ENCODE measurements around the gene SRP68.

SRP68 gene

DNA sequence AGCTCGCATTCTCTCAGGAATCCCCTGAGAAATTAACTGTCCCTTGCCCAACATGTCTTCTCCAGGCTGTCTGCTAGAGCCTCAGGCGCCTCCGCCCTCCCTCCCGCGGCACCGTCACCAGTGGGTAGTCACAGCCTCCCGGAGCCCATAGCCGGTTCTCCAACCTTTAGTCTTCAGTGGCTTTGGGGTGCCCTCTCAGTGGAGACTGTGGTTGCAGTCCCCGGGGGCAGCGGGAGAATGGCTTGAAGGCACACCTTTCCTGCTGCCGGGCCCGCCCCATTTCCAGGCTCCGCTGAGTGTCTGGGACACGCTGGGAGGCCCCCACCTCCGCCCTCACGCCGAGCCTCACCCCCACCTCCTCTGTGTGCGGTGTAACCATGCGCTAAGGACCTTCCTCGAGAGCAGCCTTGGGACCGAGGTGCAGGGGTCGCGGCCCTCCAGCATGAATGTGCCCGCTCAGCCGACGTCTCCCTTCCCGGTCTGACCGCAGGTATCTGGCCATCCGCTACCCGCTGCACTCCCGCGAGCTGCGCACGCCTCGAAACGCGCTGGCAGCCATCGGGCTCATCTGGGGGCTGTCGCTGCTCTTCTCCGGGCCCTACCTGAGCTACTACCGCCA is 3.9 kb upstream of the SRP68 start:
- no peak overlapping the region for H3K4me3 ChIP-seq (ENCODE audit: low read depth, low read length)
- ChIA-PET CTCF (interaction anchor here (0.6 to 1.6 kb wide), 5 partner anchors 8 to 423 kb away, joined by 3 to 7 read pairs (median 4); no protein-coding TSS in a partner anchor), POLR2A (interaction anchor here (0.5 to 1.4 kb wide), 2 partner anchors 62 to 120 kb away, joined by 3 to 5 read pairs; no protein-coding TSS in a partner anchor)

DNA sequence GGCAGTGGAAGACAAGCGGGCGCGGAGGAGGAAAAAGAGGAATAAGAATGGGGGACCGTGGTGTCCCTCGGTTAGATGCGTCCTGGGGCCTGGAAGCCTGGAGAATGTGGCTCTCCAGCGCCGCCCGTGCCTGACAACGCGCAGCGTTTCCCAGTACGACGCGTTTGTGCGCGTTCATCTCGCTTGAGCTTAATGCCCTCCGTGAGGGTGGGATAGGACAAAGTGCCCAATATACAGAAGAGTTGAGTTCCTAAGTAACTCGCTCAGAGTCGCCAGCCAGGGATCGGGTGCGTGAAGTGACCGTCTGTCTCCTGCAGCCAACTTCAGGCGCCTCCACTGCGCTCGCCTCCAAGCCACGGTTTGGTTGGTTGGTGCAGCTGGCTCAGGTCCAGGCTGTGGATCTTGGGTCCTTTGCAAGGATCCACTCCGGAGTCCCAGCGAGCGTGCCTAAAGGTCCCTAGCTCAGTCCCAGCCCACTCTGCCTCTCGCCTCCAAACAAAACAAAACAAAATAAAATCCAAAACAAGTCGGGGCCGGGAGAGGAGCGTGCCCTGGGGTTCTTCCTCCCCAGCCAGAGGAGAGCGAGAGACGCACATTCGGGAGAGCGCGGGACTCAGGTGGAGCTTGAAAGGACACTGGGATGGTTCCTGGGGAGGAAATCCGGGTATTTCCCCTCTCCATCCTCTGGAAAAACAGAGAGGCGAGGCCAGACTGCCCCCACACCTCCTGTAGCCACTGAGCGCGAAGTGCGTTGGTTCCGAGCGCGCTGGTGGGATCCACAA is 3.2 kb upstream of the SRP68 start:
- POLR2A ChIA-PET, result interaction anchor here (1.4 kb wide), 1 partner anchor 61 kb away, joined by 5 read pairs; no protein-coding TSS in a partner anchor
- CTCF ChIA-PET, result interaction anchor here (0.6 to 1.6 kb wide), 6 partner anchors 9 to 424 kb away, joined by 3 to 7 read pairs (median 4); no protein-coding TSS in a partner anchor
- peaks cover 0 to 3% of the 10 kb centered on the region in 2 experiments; a peak in 2 of 3 replicates for H3K36me3 ChIP-seq (ENCODE audit: control insufficient read depth in 2 of 2, insufficient read depth in 1 of 2, low read length in 2 of 2)
- peaks cover 11% of the 10 kb centered on the region for H3K4me1 ChIP-seq (ENCODE audit: control insufficient read depth, insufficient read depth, low read length)
- no peak overlapping the region for H3K27ac ChIP-seq (ENCODE audit: extremely low read depth, low read depth, low read length)
- no peak overlapping the region for H3K4me3 ChIP-seq (ENCODE audit: low read depth, low read length)
- H3K9me3 ChIP-seq (ENCODE audit: control insufficient read depth, insufficient read depth, low read depth, low read length), result no peaks in the 10 kb centered on the region
- TF ChIP-seq ZBTB48 (tag by site-specific recombination; IDR thresholded peaks at IDR 0.05), result 0 out of 2 replicates have a peak, but pooled peaks have one; percentile 29
- TF ChIP-seq ZNF530 (tag by site-specific recombination; IDR thresholded peaks at IDR 0.05; ENCODE audit: low read depth), result no peak
- TF ChIP-seq SETDB1 (IDR thresholded peaks at IDR 0.05; ENCODE audit: insufficient read length, low read length), result no peak
- TF ChIP-seq, protein P1, sequence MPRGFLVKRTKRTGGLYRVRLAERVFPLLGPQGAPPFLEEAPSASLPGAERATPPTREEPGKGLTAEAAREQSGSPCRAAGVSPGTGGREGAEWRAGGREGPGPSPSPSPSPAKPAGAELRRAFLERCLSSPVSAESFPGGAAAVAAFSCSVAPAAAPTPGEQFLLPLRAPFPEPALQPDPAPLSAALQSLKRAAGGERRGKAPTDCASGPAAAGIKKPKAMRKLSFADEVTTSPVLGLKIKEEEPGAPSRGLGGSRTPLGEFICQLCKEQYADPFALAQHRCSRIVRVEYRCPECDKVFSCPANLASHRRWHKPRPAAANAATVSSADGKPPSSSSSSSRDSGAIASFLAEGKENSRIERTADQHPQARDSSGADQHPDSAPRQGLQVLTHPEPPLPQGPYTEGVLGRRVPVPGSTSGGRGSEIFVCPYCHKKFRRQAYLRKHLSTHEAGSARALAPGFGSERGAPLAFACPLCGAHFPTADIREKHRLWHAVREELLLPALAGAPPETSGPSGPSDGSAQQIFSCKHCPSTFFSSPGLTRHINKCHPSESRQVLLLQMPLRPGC (tag by site-specific recombination; IDR thresholded peaks at IDR 0.05), result no peak
- TF ChIP-seq, protein P2, sequence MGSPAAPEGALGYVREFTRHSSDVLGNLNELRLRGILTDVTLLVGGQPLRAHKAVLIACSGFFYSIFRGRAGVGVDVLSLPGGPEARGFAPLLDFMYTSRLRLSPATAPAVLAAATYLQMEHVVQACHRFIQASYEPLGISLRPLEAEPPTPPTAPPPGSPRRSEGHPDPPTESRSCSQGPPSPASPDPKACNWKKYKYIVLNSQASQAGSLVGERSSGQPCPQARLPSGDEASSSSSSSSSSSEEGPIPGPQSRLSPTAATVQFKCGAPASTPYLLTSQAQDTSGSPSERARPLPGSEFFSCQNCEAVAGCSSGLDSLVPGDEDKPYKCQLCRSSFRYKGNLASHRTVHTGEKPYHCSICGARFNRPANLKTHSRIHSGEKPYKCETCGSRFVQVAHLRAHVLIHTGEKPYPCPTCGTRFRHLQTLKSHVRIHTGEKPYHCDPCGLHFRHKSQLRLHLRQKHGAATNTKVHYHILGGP (tag by site-specific recombination; IDR thresholded peaks at IDR 0.05), result no peak
- TF ChIP-seq ZNF335 (tag by site-specific recombination; conservative IDR thresholded peaks at IDR 0.05), result peak; percentile 83
- TF ChIP-seq ZNF600 (tag by site-specific recombination; IDR thresholded peaks at IDR 0.05), result 0 out of 2 replicates have a peak, but pooled peaks have one; percentile 16
- TF ChIP-seq, protein P3, sequence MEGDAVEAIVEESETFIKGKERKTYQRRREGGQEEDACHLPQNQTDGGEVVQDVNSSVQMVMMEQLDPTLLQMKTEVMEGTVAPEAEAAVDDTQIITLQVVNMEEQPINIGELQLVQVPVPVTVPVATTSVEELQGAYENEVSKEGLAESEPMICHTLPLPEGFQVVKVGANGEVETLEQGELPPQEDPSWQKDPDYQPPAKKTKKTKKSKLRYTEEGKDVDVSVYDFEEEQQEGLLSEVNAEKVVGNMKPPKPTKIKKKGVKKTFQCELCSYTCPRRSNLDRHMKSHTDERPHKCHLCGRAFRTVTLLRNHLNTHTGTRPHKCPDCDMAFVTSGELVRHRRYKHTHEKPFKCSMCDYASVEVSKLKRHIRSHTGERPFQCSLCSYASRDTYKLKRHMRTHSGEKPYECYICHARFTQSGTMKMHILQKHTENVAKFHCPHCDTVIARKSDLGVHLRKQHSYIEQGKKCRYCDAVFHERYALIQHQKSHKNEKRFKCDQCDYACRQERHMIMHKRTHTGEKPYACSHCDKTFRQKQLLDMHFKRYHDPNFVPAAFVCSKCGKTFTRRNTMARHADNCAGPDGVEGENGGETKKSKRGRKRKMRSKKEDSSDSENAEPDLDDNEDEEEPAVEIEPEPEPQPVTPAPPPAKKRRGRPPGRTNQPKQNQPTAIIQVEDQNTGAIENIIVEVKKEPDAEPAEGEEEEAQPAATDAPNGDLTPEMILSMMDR (tag by site-specific recombination; IDR thresholded peaks at IDR 0.05), result peak; percentile 78

More for the DNA sequence above, 3.9 kb upstream of the SRP68 start:
- H3K4me1 ChIP-seq (ENCODE audit: control insufficient read depth, insufficient read depth, low read length), result peaks cover 8% of the 10 kb centered on the region
- TF ChIP-seq ZNF660 (tag by site-specific recombination; IDR thresholded peaks at IDR 0.05) (no peak), FEZF1 (tag by site-specific recombination; IDR thresholded peaks at IDR 0.05) (no peak), TCF7L2 (IDR thresholded peaks at IDR 0.05; ENCODE audit: borderline replicate concordance, low read depth, low read length) (no peak), ZNF24 (tag by site-specific recombination; IDR thresholded peaks at IDR 0.05) (no peak), GLI2 (tag by site-specific recombination; IDR thresholded peaks at IDR 0.05; ENCODE audit: borderline replicate concordance, low read depth) (no peak), ZNF248 (tag by site-specific recombination; IDR thresholded peaks at IDR 0.05) (no peak), KLF1 (tag by site-specific recombination; IDR thresholded peaks at IDR 0.05) (no peak), ZSCAN16 (tag by site-specific recombination; IDR thresholded peaks at IDR 0.05) (no peak), MZF1 (tag by site-specific recombination; IDR thresholded peaks at IDR 0.05; ENCODE audit: borderline replicate concordance) (no peak), ZNF785 (tag by site-specific recombination; IDR thresholded peaks at IDR 0.05) (no peak), ZNF140 (tag by site-specific recombination; IDR thresholded peaks at IDR 0.05) (no peak)
- TF ChIP-seq, protein P4, sequence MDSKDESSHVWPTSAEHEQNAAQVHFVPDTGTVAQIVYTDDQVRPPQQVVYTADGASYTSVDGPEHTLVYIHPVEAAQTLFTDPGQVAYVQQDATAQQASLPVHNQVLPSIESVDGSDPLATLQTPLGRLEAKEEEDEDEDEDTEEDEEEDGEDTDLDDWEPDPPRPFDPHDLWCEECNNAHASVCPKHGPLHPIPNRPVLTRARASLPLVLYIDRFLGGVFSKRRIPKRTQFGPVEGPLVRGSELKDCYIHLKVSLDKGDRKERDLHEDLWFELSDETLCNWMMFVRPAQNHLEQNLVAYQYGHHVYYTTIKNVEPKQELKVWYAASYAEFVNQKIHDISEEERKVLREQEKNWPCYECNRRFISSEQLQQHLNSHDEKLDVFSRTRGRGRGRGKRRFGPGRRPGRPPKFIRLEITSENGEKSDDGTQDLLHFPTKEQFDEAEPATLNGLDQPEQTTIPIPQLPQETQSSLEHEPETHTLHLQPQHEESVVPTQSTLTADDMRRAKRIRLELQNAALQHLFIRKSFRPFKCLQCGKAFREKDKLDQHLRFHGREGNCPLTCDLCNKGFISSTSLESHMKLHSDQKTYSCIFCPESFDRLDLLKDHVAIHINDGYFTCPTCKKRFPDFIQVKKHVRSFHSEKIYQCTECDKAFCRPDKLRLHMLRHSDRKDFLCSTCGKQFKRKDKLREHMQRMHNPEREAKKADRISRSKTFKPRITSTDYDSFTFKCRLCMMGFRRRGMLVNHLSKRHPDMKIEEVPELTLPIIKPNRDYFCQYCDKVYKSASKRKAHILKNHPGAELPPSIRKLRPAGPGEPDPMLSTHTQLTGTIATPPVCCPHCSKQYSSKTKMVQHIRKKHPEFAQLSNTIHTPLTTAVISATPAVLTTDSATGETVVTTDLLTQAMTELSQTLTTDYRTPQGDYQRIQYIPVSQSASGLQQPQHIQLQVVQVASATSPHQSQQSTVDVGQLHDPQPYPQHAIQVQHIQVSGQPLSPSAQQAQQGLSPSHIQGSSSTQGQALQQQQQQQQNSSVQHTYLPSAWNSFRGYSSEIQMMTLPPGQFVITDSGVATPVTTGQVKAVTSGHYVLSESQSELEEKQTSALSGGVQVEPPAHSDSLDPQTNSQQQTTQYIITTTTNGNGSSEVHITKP (tag by site-specific recombination; IDR thresholded peaks at IDR 0.05), result no peak
- TF ChIP-seq, protein P5, sequence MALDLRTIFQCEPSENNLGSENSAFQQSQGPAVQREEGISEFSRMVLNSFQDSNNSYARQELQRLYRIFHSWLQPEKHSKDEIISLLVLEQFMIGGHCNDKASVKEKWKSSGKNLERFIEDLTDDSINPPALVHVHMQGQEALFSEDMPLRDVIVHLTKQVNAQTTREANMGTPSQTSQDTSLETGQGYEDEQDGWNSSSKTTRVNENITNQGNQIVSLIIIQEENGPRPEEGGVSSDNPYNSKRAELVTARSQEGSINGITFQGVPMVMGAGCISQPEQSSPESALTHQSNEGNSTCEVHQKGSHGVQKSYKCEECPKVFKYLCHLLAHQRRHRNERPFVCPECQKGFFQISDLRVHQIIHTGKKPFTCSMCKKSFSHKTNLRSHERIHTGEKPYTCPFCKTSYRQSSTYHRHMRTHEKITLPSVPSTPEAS (tag by site-specific recombination; IDR thresholded peaks at IDR 0.05), result no peak
- TF ChIP-seq, protein P6, sequence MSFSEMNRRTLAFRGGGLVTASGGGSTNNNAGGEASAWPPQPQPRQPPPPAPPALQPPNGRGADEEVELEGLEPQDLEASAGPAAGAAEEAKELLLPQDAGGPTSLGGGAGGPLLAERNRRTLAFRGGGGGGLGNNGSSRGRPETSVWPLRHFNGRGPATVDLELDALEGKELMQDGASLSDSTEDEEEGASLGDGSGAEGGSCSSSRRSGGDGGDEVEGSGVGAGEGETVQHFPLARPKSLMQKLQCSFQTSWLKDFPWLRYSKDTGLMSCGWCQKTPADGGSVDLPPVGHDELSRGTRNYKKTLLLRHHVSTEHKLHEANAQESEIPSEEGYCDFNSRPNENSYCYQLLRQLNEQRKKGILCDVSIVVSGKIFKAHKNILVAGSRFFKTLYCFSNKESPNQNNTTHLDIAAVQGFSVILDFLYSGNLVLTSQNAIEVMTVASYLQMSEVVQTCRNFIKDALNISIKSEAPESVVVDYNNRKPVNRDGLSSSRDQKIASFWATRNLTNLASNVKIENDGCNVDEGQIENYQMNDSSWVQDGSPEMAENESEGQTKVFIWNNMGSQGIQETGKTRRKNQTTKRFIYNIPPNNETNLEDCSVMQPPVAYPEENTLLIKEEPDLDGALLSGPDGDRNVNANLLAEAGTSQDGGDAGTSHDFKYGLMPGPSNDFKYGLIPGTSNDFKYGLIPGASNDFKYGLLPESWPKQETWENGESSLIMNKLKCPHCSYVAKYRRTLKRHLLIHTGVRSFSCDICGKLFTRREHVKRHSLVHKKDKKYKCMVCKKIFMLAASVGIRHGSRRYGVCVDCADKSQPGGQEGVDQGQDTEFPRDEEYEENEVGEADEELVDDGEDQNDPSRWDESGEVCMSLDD (tag by site-specific recombination; IDR thresholded peaks at IDR 0.05), result no peak
- no peaks in the 10 kb centered on the region for H3K9me3 ChIP-seq (ENCODE audit: control insufficient read depth, insufficient read depth, low read depth, low read length)
- H3K36me3 ChIP-seq (ENCODE audit: control insufficient read depth in 2 of 2, insufficient read depth in 1 of 2, low read length in 2 of 2), result no peaks in the 10 kb centered on the region
- no peak overlapping the region for H3K27ac ChIP-seq (ENCODE audit: extremely low read depth, low read depth, low read length)

Measured in HEK293 (cell line).